ENCODE results near the gene FAM53A. TPM values are rescaled to one million over a fixed set of nuclear protein-coding genes. Genes with fewer than 3 reads are reported as not detected.
"Not testable (repeated sequence)": the region's sequence is repeated elsewhere in the genome, so short reads cannot be mapped to it uniquely, and the experiment has no call there.

Gene FAM53A
- total RNA-seq, 1 donor from 2014 or later, result 10.5 TPM

DNA sequence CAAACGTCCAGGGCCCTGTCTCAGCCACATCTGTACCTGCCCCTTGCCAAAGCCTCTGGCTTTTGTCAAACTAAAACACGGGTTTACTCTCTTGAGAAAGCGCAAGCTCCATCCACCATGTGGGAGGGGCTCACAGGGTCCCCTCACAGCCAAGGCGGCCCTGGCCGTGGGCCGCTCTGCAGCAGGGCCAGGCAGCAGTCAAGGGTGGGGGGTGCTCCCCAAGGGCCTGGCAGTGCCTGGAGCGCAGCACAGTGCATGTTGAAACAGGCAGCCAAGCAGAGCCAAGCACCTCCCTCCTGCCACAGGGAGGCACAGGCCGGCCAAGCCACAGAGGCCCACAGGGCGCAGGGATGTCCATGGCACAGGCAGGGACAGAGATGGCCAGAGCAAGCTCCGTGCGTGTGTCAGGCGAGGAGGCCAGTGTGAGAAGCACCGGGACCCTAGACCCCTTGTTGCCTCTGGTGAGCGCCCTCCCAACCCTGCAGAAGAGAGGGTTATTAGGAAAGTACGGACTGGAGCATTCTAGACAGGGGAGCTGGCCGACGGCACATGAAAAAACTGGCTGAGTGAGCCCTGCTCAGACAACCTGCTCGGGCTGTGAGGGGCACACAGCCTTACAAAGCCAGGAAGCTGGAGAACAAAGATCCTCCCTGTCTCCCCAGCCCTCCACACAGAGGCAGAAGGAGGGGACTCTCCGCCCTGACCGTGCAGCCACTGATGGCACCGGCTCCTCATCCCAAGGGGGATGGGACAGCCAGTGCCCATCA, 39.0 kb downstream of the FAM53A start:
- Mint-ChIP-seq H3K4me1 (peaks cover 14% of the 10 kb centered on the region), H3K27me3 (ENCODE audit: low read depth) (no peaks in the 10 kb centered on the region), H3K9me3 (no peaks in the 10 kb centered on the region), H3K4me3 (peak overlapping the region; percentile 63), H3K27ac (peak overlapping the region; percentile 92), H3K36me3 (peaks cover 2% of the 10 kb centered on the region)
- TF ChIP-seq, protein P1, sequence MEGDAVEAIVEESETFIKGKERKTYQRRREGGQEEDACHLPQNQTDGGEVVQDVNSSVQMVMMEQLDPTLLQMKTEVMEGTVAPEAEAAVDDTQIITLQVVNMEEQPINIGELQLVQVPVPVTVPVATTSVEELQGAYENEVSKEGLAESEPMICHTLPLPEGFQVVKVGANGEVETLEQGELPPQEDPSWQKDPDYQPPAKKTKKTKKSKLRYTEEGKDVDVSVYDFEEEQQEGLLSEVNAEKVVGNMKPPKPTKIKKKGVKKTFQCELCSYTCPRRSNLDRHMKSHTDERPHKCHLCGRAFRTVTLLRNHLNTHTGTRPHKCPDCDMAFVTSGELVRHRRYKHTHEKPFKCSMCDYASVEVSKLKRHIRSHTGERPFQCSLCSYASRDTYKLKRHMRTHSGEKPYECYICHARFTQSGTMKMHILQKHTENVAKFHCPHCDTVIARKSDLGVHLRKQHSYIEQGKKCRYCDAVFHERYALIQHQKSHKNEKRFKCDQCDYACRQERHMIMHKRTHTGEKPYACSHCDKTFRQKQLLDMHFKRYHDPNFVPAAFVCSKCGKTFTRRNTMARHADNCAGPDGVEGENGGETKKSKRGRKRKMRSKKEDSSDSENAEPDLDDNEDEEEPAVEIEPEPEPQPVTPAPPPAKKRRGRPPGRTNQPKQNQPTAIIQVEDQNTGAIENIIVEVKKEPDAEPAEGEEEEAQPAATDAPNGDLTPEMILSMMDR (IDR thresholded peaks at IDR 0.05; ENCODE audit: unreplicated experiment), result no peak
- peak in 1 of 2 experiments; percentile 61 for DNase-seq (ENCODE audit: low spot score in 2 of 2, unreplicated experiment in 2 of 2)

DNA sequence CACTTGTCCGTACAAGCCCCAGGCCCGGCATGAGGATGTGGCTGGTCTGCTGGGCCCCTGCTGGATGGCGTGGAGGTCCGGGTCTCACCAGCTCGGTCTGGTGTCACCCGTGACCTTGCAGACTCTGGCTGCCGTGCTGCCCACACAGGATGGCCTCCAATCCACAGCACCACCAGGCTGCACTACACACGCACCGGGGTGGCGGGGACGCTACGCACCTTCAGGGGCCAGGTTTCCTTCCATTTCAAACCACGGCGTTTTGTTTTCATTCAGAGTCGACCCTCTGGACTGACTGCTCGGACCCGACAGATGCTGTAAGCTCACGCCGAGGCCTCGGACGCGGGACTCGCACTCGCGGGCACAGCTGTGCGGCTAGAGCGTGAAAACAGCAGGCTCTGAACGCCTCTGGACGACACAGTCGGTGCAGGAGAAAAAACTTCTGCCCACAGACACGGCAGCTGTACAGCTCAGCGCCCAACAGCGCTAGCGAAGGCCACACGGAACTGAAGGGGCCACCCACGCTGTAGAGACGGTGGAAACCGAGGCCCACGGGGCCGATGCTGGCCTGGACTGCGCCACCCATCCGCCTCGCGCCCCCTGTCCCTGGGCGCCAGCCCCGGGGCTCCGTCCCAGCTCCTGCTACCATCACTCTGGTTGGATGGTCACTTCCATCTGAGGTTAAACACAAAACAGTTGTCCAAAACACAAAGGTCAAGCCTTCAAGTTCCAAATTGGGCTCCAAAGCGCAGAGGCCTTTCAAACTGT, 40.0 kb downstream of the FAM53A start:
- peaks cover 14% of the 10 kb centered on the region for H3K4me1 Mint-ChIP-seq
- H3K36me3 Mint-ChIP-seq, result peaks cover 2% of the 10 kb centered on the region
- TF ChIP-seq, protein P1 (IDR thresholded peaks at IDR 0.05; ENCODE audit: unreplicated experiment), result no peak
- DNase-seq (ENCODE audit: low spot score in 2 of 2, unreplicated experiment in 2 of 2), result no peak
- no peak overlapping the region for H3K4me3 Mint-ChIP-seq
- H3K27me3 Mint-ChIP-seq (ENCODE audit: low read depth), result no peaks in the 10 kb centered on the region
- H3K27ac Mint-ChIP-seq, result peak overlapping the region; percentile 92
- H3K9me3 Mint-ChIP-seq, result no peaks in the 10 kb centered on the region

DNA sequence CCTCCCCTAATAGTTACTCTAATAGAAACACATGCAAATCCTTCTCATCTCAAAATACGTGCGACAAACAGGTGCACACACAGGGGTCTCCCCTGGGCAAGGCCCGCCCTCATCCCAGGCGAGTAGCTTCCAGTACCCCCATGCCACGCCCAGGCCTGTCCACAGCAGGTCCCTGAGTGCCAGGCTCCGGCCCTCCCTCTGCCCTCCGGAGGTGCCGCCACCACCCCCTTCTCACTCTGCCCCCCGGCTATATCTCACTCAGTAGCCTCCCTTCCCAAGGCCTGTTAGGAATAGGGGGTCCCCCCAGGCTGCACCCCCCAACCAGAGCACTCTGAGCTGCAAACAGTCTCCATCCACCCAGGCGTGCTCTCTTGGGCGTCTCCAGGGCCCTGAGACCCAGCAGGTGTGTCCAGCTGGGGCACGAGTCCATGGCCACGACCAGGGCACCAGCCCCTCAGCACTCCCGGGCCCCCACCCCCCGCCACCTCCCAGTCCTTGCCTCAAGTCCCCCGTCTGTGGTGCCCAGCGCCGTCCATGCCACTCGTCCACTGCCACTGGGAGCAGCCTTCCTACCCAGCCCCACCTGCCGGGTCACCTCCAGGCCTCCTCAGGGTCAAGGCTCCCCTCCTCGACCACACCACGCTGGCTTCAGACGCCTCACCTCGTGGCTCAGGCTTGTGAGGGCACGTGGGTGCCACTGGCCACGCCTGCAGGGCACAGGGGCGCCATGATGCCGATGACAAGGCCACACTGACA, 41.7 kb downstream of the FAM53A start:
- H3K36me3 Mint-ChIP-seq, result no peaks in the 10 kb centered on the region
- no peaks in the 10 kb centered on the region for H3K9me3 Mint-ChIP-seq
- no peak overlapping the region for H3K27ac Mint-ChIP-seq
- DNase-seq (ENCODE audit: low spot score in 2 of 2, unreplicated experiment in 2 of 2), result no peak
- no peaks in the 10 kb centered on the region for H3K27me3 Mint-ChIP-seq (ENCODE audit: low read depth)
- no peak overlapping the region for H3K4me3 Mint-ChIP-seq
- H3K4me1 Mint-ChIP-seq, result peaks cover 14% of the 10 kb centered on the region
- TF ChIP-seq, protein P1 (IDR thresholded peaks at IDR 0.05; ENCODE audit: unreplicated experiment), result no peak

DNA sequence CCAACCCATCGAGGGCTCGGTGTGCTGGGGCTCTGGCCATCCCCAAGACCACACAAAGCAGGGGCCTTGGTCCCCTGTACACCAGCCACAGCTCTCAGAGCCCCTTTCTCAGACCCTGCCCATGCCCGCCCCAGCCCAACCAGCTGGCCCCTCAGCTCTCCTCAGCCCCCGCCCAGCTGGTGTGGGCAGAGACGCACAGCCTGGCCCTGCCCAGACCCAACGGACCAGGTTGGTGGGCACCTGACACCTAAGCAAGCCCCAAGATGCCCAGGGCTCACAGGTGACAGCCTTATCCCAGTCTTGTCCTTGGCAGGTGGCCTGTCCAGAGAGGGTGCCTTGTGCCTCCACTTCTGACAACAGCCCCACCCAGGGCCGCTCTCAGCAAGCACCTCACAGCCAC, 42.4 kb downstream of the FAM53A start:
- Mint-ChIP-seq H3K36me3 (no peaks in the 10 kb centered on the region), H3K4me3 (no peak overlapping the region)

DNA sequence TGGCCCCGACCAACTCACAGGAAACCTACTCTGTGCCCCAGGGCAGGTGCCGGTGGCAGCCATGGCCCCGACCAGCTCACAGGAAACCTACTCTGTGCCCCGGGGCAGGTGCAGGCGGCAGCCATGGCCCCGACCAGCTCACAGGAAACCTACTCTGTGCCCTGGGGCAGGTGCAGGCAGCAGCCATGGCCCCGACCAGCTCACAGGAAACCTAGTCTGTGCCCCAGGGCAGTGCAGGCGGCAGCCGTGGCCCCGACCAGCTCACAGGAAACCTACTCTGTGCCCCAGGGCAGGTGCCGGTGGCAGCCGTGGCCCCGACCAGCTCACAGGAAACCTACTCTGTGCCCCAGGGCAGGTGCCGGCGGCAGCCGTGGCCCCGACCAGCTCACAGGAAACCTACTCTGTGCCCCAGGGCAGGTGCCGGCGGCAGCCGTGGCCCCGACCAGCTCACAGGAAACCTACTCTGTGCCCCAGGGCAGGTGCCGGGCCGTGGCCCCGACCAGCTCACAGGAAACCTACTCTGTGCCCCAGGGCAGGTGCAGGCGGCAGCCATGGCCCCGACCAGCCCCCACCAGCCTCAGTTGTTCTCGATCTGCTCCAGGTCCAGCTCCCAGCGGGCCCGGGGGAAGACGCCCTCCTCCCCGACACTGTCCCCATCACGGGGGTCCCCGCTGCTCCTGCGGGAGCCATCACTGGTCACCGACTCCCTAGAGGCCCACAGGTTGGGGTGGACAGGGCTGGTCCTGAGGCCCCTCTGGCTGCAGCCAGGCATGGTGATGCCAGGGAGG, 43.2 kb downstream of the FAM53A start:
- H3K4me1 Mint-ChIP-seq, result peaks cover 14% of the 10 kb centered on the region
- H3K27me3 Mint-ChIP-seq (ENCODE audit: low read depth); H3K4me3 Mint-ChIP-seq; H3K36me3 Mint-ChIP-seq; DNase-seq (ENCODE audit: low spot score in 2 of 2, unreplicated experiment in 2 of 2); H3K9me3 Mint-ChIP-seq; H3K27ac Mint-ChIP-seq: not testable (repeated sequence)

More for the DNA sequence above, 42.4 kb downstream of the FAM53A start:
- TF ChIP-seq, protein P1 (IDR thresholded peaks at IDR 0.05; ENCODE audit: unreplicated experiment), result no peak
- no peaks in the 10 kb centered on the region for H3K9me3 Mint-ChIP-seq
- H3K27ac Mint-ChIP-seq, result no peak overlapping the region
- no peaks in the 10 kb centered on the region for H3K27me3 Mint-ChIP-seq (ENCODE audit: low read depth)
- DNase-seq (ENCODE audit: low spot score in 2 of 2, unreplicated experiment in 2 of 2), result no peak
- peaks cover 14% of the 10 kb centered on the region for H3K4me1 Mint-ChIP-seq

Measured in mesothelial cell of epicardium (in vitro differentiated cells).